GM13976 (cell line): ENCODE data around the gene MAEA.

ENCODE experiments used
- DNase-seq: peaks from one replicate; pipeline ENCODE4 v3.0.0; 2012; ENCODE audit warnings: low spot score
- in situ Hi-C: fragments of 300-500 bp; cut with MboI; formaldehyde crosslinking; loops from one replicate; pipeline ENCODE4 v1.12.0; 2022; ENCODE audit warnings: low sequenced_read_pairs, mixed read lengths, inconsistent platforms; ENCODE audit not compliant: unreplicated experiment
- TF ChIP-seq, protein P1 (sequence below): IDR thresholded peaks from 2 replicates; pipeline ENCODE4 v1.5.1; 2012; ENCODE audit warnings: borderline replicate concordance, mild to moderate bottlenecking; ENCODE audit not compliant: insufficient read depth; ENCODE audit errors: extremely low read depth, missing control alignments, control extremely low read depth

The MAEA gene

DNA sequence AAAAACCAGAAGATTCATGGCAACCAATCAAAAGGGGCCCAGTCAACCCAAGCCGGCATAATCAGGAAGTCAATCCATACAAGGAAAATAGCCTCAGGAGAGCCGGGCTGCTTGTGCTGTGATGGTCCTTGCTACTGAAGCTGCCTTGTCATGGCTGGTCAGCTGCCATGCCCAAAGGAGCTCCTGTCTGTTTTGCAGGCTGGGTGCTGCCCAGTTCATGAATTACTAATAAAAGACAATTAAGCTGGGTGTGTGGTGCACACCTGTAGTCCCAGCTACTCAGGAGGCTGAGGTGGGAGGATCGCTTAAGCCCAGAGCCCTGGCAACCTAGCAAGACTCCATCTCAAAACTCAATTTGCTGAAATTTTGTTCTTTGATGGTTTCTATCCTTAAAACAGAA lies 24.7 kb upstream of the MAEA start:
- no peak for DNase-seq
- TF ChIP-seq, protein P1, sequence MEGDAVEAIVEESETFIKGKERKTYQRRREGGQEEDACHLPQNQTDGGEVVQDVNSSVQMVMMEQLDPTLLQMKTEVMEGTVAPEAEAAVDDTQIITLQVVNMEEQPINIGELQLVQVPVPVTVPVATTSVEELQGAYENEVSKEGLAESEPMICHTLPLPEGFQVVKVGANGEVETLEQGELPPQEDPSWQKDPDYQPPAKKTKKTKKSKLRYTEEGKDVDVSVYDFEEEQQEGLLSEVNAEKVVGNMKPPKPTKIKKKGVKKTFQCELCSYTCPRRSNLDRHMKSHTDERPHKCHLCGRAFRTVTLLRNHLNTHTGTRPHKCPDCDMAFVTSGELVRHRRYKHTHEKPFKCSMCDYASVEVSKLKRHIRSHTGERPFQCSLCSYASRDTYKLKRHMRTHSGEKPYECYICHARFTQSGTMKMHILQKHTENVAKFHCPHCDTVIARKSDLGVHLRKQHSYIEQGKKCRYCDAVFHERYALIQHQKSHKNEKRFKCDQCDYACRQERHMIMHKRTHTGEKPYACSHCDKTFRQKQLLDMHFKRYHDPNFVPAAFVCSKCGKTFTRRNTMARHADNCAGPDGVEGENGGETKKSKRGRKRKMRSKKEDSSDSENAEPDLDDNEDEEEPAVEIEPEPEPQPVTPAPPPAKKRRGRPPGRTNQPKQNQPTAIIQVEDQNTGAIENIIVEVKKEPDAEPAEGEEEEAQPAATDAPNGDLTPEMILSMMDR = no peak
- in situ Hi-C loops = no loop called here

DNA sequence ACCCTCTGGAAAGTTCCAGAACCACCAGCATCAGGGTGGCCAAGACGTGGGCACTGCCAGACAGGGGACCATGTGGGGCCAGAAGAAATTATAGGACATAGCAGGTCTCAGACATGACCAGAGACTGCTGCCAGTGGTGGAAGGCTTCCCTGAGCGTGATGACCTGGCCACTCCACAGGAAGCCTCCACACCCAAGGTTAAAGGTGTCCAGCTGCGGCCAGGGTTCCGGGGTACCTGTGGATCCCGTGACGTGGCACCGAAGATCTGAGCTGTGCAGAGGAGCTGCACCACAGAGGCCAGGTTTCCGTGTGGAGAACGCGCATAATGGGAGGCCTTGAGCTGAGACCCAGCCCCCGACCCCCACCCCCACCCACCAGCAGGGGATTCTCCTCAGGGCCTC lies 24.3 kb upstream of the MAEA start:
- TF ChIP-seq, protein P1 = no peak
- no peak for DNase-seq
- in situ Hi-C loops = no loop called here

DNA sequence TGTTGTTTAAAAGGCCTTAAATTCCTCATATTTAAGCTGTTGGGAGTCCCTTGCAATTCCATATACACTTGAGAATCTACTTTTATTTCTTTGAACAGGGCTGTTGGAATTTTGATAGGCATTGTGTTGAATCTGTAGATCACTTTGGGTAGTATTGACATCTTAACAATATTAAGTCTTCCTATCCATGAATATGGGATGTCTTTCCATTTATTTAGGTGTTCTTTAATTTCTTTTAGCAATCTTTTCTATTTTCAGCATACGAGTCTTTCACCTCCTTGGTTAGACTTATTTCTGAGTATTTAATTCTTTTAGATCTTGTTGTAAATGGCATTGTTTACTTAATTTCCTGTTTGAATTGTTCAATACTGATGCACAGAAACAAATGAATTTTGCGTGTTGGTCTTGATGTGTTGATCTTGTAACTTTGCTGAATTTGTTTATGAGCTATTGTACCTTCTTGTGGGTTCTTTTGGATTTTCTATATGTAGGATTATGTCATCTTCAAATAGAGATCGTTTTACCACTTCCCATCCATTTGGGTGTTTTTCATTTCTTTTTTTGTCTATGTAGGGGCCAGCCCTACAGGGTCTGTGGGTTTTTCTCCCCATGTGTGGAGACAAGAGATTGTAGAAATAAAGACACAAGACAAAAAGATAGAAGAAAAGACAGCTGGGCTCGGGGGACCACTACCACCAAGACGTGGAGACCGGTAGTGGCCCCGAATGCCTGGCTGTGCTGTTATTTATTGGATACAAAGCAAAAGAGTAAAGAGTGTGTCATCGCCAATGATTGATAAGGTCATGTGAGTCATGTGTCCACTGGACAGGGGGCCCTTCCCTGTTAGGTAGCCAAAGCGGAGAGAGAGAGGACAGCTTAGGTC lies 22.6 kb upstream of the MAEA start:
- in situ Hi-C loops = no loop called here
- TF ChIP-seq, protein P1 = no peak

DNA sequence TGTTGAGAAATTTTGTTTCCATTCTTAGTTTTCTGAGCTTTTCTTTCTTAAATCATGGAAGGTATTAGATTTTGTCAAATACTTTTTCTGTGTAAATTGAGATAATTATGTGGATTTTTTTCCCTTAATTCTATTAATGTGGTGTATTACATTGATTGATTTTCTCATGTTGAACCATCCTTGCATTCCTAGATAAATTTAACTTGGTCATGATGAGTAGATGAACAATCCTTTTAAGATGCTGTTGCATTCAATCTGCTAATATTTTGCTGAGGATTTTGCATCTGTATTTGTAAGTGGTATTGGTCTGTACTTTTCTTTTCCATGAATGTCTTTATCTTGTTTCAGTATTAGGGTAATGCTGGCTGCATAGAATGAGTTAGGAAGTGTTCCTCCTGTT lies 20.5 kb upstream of the MAEA start:
- DNase-seq = no peak
- in situ Hi-C loops = no loop called here
- TF ChIP-seq, protein P1 = no peak

More for the DNA sequence above, 22.6 kb upstream of the MAEA start:
- peak; percentile 47 for DNase-seq

DNA sequence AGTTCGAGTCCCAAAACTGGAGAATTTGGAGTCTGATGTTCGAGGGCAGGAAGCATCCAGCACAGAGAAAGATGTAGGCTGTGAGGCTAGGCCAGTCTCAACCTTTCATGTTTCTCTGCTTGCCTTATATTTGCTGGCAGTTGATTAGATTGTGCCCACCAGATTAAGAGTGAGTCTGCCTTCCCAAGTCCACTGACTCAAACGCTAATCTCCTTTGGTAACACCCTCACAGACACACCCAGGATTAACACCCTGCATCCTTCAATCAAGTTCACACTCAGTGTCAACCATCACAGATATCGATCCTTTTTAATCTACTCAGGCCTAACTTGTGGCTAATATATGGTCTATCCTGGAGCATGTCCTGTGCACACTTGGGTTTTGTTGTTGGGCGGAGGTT lies 18.0 kb upstream of the MAEA start:
- no peak for DNase-seq

DNA sequence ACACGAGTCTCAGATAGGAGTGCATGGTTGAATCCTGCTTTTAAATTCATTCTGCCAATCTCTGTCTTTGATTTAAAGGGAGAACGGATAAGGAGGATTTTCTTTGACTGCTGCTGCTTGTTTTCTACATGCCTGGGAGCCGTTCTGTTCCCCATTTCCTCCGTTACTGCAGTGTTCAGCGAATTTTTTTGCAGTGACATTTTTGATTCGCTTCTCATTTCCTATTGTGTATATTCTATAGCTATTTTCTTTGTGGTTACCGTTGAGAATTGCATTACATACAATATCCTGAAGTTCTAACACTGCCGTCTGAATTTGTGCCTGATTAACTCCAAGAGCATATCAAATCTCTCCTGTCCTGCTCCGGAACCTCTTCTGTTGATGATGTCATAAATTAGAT lies 14.8 kb upstream of the MAEA start:
- in situ Hi-C loops = no loop called here
- TF ChIP-seq, protein P1 = no peak

More for the DNA sequence above, 18.0 kb upstream of the MAEA start:
- in situ Hi-C loops = no loop called here
- TF ChIP-seq, protein P1 = no peak

More for the DNA sequence above, 14.8 kb upstream of the MAEA start:
- DNase-seq = no peak
